Gastrocnemius medialis (tissue), 4 donors: ENCODE measurements around the gene CNNM2. TPM values are rescaled to one million over a fixed set of nuclear protein-coding genes. Genes with fewer than 3 reads are reported as not detected.
A peak's percentile ranks its signal among the peaks of the same experiment; 100 is the strongest.
"Not testable (repeated sequence)": the region's sequence is repeated elsewhere in the genome, so short reads cannot be mapped to it uniquely, and the experiment has no call there.

Source experiments
- ATAC-seq, 2 donors: fragments of 150-250 bp; one replicate each; pipeline ENCODE4 v1.9.1; 2016
- DNase-seq, 2 donors: peaks; one replicate each; pipeline ENCODE4 v3.0.0-alpha.2; 2019
- H3K27ac ChIP-seq, 4 donors: fragments of 200-600 bp; sonication (generic); 1 replicate in 1 of 4; 2 replicates in 3 of 4; pipeline ENCODE4 v1.5.1; 2016 to 2018; ENCODE audit warnings: mild to moderate bottlenecking in 2 of 4, moderate library complexity in 1 of 4
- H3K27me3 ChIP-seq, 3 donors: fragments of 200-600 bp; sonication (generic) in 2 of 3; 1 replicate in 1 of 3; 2 replicates in 2 of 3; pipeline versions ENCODE4 v1.5.1 to v1.6.0; 2016 to 2019; ENCODE audit warnings: mild to moderate bottlenecking in 1 of 3, moderate library complexity in 1 of 3
- H3K36me3 ChIP-seq, 2 donors: fragments of 200-600 bp; sonication (generic) in 1 of 2; one replicate each; pipeline ENCODE4 v1.5.1; 2017 to 2018
- H3K4me1 ChIP-seq, 2 donors: fragments of 200-600 bp; sonication (generic) in 1 of 2; one replicate each; pipeline ENCODE4 v1.5.1; 2016 to 2017; ENCODE audit warnings: mild to moderate bottlenecking in 2 of 2
- H3K4me3 ChIP-seq, 4 donors: fragments of 200-600 bp; sonication (generic) in 3 of 4; 1 replicate in 1 of 4; 2 replicates in 3 of 4; pipeline ENCODE4 v1.5.1; 2016 to 2019; ENCODE audit warnings: mild to moderate bottlenecking in 2 of 4
- H3K9me3 ChIP-seq, 3 donors: fragments of 200-600 bp; sonication (generic) in 2 of 3; 1 replicate in 1 of 3; 2 replicates in 2 of 3; pipeline ENCODE4 v1.5.1; 2016 to 2019
- POLR2A ChIP-seq, 2 donors: fragments of 450-650 bp; IDR thresholded peaks; one replicate each; pipeline ENCODE4 v1.6.1; 2017; ENCODE audit warnings: antibody characterized with exemption in 2 of 2, mild to moderate bottlenecking in 2 of 2, moderate library complexity in 2 of 2
- in situ Hi-C, 4 donors: fragments of 200-750 bp; cut with MboI; loops; one replicate each; pipeline versions ENCODE4 v1.15.0 to v1.8.0; 2017; ENCODE audit warnings: low sequenced_read_pairs in 4 of 4
- intact Hi-C: fragments of 100-400 bp; cut with DNase I; formaldehyde crosslinking; loops from one replicate; pipeline ENCODE4 v1.15.1; 2023; ENCODE audit warnings: low total_unique reads
- total RNA-seq, 4 donors: library from RNA; depleted of rRNA; stranded (reverse); fragments of >200 nt; gene quantifications; one replicate each; pipeline versions ENCODE4 v1.1.0 to v1.2.3, GENCODE V29; 2016
- TF ChIP-seq, protein P1 (sequence below), 5 experiments: fragments of 450-650 bp in 3 of 5; fragments of 200-600 bp in 2 of 5; sonication (generic) in 2 of 5; IDR thresholded peaks in 4 of 5; conservative IDR thresholded peaks in 1 of 5; 1 replicate in 4 of 5; 2 replicates in 1 of 5; pipeline ENCODE4 v1.5.1; 2016 to 2019; ENCODE audit warnings: antibody characterized with exemption in 5 of 5, mild to moderate bottlenecking in 3 of 5, moderate library complexity in 3 of 5

Gene CNNM2
- total RNA-seq, 4 donors from 2014 or later = 1.1 to 3.2 (median 2.0) TPM

DNA sequence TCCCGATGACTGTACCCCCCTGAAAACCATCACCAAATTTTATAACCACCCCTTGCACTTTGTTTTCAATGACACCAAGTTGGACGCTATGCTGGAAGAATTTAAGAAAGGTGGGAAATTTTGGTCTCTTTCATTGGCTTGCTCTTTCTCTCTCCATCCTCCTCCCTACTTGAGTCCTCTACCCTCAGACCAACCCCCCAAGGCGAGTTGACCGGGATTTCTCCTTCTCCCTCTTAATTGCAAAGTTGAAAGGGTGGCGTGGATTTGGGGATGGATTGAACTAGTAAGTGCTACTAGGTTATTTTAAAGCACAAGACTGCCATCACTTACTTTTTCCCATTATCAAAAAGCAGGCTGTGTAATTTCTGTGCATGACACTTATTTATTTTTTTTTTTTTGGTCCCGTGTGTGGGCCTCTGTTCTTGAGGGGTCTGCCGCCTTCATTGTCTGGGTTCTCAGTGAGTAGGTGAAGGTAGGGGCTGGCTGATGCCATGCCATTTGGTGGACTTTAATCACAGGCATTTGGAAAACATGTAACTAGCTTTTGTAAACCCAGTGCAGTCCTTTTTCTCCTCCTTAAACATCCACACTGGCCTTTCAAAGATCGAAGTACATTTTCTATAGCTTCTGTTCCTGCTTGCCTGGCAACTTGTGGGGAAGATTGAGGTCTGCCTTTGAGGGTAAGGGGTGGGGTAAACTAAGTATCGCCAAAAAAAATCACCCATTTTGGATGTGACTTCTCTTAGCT, 2.1 kb downstream of the CNNM2 start:
- Histone ChIP-seq H3K4me3 (peak overlapping the region; percentile 80 to 95 (median 92)), H3K27ac (no peak overlapping the region), H3K27me3 (no peaks in the 10 kb centered on the region), H3K36me3 (no peaks in the 10 kb centered on the region), H3K9me3 (no peaks in the 10 kb centered on the region), H3K4me1 (peaks cover 30 to 32% of the 10 kb centered on the region in 2 donors)
- in situ Hi-C loops = loop anchor here (5.0 to 10.0 kb wide), 3 partner anchors 142 to 322 kb away; no protein-coding TSS in a partner anchor
- TF ChIP-seq POLR2A (IDR thresholded peaks at IDR 0.05) = no peak
- TF ChIP-seq, protein P1, sequence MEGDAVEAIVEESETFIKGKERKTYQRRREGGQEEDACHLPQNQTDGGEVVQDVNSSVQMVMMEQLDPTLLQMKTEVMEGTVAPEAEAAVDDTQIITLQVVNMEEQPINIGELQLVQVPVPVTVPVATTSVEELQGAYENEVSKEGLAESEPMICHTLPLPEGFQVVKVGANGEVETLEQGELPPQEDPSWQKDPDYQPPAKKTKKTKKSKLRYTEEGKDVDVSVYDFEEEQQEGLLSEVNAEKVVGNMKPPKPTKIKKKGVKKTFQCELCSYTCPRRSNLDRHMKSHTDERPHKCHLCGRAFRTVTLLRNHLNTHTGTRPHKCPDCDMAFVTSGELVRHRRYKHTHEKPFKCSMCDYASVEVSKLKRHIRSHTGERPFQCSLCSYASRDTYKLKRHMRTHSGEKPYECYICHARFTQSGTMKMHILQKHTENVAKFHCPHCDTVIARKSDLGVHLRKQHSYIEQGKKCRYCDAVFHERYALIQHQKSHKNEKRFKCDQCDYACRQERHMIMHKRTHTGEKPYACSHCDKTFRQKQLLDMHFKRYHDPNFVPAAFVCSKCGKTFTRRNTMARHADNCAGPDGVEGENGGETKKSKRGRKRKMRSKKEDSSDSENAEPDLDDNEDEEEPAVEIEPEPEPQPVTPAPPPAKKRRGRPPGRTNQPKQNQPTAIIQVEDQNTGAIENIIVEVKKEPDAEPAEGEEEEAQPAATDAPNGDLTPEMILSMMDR (IDR thresholded peaks at IDR 0.05 in 4 of 5, conservative IDR thresholded peaks at IDR 0.05 in 1 of 5) = no peak
- intact Hi-C loops = loop anchor here (2.0 to 5.0 kb wide), 2 partner anchors 273 to 477 kb away; partner anchors contain the start of genes ATP5MK, NT5C2 and PDCD11
- ATAC-seq (no peak), DNase-seq (no peak)

DNA sequence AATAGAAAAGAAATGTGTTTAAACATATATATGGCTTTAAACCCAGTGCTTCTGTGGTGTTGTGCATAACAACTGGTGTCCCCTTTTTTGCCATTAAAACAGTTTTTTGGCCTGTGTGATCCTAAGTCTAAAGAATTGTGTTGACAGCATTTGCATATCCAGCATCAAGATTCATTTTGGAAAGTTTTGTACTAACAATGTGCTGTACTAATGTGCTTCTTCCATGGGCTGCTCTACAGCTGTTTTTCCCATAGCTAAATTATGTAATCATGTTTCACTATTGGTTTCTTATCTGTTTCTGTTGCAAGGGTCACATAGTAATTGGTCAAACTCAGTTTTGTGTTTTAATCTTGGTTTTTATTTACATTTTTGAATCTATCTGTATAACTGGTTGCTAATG, 5.5 kb downstream of the CNNM2 start:
- Histone ChIP-seq H3K9me3 (no peaks in the 10 kb centered on the region), H3K27ac (no peak overlapping the region), H3K4me3 (no peak overlapping the region), H3K27me3 (no peaks in the 10 kb centered on the region), H3K36me3 (no peaks in the 10 kb centered on the region), H3K4me1 (peaks cover 24 to 27% of the 10 kb centered on the region in 2 donors)
- in situ Hi-C loops (loop anchor here in 2 of 4 donors (5.0 to 10.0 kb wide), 2 partner anchors 139 to 141 kb away; no protein-coding TSS in a partner anchor), intact Hi-C loops (no loop called here)
- ATAC-seq (no peak), DNase-seq (no peak)
- TF ChIP-seq, protein P1 (IDR thresholded peaks at IDR 0.05 in 4 of 5, conservative IDR thresholded peaks at IDR 0.05 in 1 of 5) = no peak
- no peak for TF ChIP-seq POLR2A (IDR thresholded peaks at IDR 0.05)

DNA sequence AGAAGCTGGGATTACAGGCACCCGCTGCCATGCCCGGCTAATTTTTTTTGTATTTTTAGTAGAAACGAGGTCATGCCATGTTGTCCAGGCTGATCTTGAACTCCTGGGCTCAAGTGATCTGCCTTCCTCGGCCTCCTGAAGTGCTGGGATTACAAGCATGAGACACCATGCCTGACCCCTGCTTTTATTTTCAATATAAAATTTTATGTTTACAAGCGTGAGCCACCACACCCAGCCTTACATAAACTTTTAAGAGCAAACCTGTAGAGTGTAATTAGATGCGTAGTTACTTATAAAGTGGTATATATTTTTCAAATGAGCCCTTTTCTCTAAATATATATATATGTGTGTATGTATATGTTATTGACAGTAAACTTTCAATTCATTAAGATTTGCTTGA, 8.7 kb downstream of the CNNM2 start:
- H3K36me3 ChIP-seq = no peaks in the 10 kb centered on the region
- no peak overlapping the region for H3K4me3 ChIP-seq
- no peak for DNase-seq
- in situ Hi-C loops (loop anchor here in 1 of 4 donors (10.0 kb wide), 1 partner anchor 138 kb away; no protein-coding TSS in a partner anchor), intact Hi-C loops (no loop called here)
- no peak overlapping the region for H3K27ac ChIP-seq
- no peak for ATAC-seq
- peaks cover 0 to under 1% of the 10 kb centered on the region in 2 donors for H3K4me1 ChIP-seq
- TF ChIP-seq, protein P1 (IDR thresholded peaks at IDR 0.05 in 4 of 5, conservative IDR thresholded peaks at IDR 0.05 in 1 of 5) = no peak
- no peak for TF ChIP-seq POLR2A (IDR thresholded peaks at IDR 0.05)
- H3K9me3 ChIP-seq = no peaks in the 10 kb centered on the region
- H3K27me3 ChIP-seq = no peaks in the 10 kb centered on the region

DNA sequence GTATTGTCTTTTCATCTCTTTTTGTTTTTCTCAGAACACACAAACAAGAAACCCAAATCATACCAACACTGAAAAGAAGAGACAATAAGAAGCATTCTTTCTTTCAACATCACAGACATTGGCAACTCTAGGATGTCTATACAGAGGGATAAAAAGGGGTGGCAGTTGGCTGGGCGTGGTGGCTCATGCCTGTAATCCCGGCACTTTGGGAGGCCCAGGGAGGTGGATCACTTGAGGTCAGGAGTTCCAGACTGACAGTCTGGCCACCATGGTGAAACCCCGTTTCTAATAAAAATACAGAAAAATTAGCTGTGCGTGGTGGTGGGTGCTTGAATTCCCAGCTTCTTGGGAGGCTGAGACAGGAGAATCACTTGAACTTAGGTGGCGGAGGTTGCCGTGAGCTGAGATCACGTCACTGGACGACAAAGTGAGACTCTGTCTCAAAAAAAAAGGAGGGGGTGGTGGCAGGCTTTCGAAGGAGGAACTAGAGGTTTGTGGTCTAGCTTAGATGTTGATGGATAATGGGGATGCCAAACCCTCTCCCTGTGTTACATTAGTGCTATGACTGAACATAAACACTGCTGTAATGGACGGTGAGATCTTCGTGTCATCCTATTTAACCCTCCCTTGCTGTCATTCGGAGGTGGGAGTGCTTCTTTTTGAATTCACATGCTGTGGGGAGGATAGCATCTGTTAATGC, 9.4 kb downstream of the CNNM2 start:
- in situ Hi-C loops (loop anchor here in 1 of 4 donors (10.0 kb wide), 1 partner anchor 137 kb away; no protein-coding TSS in a partner anchor), intact Hi-C loops (no loop called here)
- TF ChIP-seq POLR2A (IDR thresholded peaks at IDR 0.05) = no peak
- TF ChIP-seq, protein P1 (IDR thresholded peaks at IDR 0.05 in 4 of 5, conservative IDR thresholded peaks at IDR 0.05 in 1 of 5) = no peak
- H3K27ac ChIP-seq = no peak overlapping the region
- H3K27me3 ChIP-seq = no peaks in the 10 kb centered on the region
- H3K36me3 ChIP-seq = no peaks in the 10 kb centered on the region
- H3K9me3 ChIP-seq = no peaks in the 10 kb centered on the region
- no peak for DNase-seq
- ATAC-seq = no peak
- H3K4me3 ChIP-seq = no peak overlapping the region
- no peaks in the 10 kb centered on the region for H3K4me1 ChIP-seq

DNA sequence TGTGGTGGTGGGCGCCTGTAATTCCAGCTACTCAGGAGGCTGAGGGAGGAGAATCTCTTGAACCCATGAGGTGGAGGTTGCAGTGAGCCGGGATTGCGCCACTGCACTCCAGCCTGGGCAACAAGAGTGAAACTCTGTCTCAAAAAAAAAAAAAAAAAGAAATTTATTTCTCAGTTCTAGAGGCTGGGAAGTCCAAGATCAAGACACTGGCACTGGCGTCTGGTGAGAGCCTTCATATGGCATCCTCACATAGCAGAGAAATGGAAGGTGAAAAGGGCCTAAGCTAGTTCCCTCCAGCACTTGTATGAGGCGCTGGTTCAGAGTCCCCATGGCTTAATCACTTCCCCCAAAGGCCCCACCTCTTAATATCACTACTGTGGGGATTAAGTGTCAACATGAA, 10.3 kb downstream of the CNNM2 start:
- H3K9me3 ChIP-seq, H3K27me3 ChIP-seq, H3K4me1 ChIP-seq, intact Hi-C loops, H3K4me3 ChIP-seq, ATAC-seq, H3K36me3 ChIP-seq, H3K27ac ChIP-seq, DNase-seq: not testable (repeated sequence)
- in situ Hi-C loops = loop anchor here in 1 of 4 donors (10.0 kb wide), 1 partner anchor 136 kb away; no protein-coding TSS in a partner anchor
